GM21367 (cell line): Measurements from ENCODE around the gene DNAH5.
"Not testable (repeated sequence)": the region's sequence is repeated elsewhere in the genome, so short reads cannot be mapped to it uniquely, and the experiment has no call there.

Experiments used
- ATAC-seq: cut with Tn5 transposase; IDR thresholded peaks from one replicate; pipeline ENCODE4 v1.9.1; 2021; ENCODE audit not compliant: unreplicated experiment

DNAH5 gene

DNA sequence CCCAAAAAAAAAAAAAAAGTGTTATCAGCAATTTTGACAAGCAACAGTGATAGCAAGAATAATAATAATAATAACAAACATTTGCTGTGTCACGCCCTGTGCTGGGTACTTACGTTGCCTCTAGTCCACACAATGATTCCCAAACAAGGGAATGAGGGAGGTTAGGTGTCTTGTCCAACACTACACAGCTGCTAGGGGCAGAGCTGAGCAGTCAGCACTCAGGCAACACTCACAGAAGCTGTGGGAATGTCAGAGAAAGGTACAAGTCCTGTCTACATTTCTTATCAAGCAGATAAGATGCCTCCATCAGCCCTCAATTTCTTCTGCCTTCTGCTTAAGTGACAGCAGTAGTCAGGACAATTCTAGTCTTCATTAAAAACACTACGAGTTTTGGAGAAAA, 111.0 kb downstream of the DNAH5 start:
- no peak for ATAC-seq

DNA sequence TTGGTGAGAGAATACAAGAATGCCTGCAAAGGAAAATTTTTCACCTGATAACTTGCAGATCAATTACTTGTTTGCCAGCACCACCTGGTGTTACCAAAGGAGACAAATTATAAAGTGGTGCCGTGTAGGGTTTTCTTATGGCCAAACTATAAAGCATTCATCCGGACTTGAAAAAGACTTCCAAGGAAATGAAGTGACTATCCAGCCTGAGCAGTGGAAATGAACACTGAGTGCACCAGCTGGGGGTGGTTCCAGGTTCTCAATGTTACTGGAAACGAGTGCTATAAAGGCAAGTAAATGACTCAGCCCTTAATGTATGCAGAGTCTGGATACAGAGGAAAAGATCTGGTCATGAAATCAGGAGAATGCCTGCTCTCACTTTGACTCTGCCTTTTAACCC, 113.1 kb downstream of the DNAH5 start:
- ATAC-seq, result no peak

DNA sequence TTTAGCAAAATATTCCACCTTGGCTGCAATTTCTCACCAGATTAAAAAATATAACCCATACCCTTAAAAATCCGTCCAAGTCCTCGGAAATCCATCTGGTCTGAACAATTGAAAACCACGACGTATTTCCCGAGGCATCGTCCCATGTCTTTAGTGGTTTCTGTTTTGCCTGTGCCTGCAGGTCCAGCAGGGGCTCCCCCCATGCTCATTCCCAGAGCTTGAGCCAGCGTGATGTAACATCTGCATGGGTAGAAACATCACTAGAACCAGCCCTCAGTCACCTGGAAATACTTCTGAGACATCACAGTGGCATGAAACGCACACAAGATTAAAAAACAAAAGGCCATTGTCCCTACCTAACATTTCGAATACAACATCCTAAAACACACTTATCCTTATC, 114.0 kb downstream of the DNAH5 start:
- ATAC-seq, result no peak

DNA sequence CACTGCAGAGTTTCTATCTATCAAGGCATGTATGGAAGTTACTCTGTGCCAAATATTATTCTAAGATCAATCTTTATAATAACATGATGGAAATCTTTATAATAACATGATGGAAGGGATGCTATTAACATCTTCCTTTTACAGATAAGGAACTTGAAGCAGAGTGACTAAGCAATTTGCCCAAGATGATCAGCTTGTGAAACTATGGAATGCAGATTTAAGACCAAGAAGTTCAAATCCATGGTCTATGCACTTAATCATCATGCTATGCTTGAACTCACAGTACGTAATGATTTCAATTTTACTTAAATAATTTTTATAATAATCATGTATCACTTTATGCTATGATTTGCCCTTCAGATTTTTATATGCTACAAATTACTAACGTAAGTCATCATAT, 123.1 kb downstream of the DNAH5 start:
- ATAC-seq, result no peak

DNA sequence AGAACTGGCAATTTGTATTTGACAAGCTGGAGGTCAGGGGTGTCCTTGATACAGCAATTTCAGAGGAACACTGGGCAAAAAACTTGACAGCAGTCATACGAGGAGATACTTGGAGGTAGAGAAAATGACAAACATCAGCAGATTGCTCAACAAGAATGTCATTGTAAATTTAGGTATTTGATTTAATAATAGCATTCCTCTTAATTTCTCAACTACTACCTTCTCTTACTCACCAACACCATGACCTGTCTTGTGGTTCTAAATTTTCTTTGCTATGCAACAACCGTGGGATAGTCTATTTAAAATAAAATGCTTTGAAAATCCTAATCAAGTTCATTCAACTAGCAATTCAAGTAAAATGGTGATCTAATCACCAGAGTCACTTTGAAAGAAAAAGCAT, 128.4 kb downstream of the DNAH5 start:
- no peak for ATAC-seq

DNA sequence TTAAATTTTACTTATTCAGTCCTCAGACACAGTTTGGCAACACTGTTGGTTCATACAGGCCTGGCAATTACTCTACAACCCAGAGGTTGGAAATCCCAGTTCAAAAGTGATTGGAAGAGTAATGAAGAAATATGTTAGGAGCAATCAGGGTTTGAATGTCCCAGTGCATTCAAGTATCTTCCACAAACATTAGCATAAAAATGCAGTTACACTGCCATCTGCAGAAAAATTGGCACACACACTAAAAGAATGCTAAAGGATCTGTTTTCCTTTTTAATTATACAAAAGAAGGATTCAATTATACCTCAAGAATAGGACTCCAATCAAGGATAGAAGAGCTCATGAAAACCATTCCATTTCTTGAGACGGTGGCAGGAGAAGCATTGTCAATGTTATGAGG, 130.2 kb downstream of the DNAH5 start:
- no peak for ATAC-seq

DNA sequence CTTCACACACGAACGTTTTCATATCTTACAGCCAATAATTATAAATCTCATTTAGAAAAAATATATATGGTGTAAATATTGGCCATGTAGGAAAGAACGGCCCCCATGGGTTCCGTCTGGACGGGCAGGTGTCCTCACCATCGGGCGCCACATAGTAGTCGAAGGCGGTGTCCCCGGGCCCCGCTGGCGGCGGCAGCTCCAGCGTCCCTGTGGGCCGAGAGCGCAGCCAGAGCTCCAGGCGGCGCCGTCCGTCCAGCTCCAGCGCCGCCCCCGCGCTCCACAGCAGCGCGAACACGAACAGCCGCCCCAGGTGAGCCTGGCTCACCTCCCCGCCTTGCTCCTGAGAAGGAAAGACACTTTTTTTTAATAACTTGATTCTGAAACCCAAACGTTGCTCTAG, 134.6 kb downstream of the DNAH5 start:
- ATAC-seq, result no peak

DNA sequence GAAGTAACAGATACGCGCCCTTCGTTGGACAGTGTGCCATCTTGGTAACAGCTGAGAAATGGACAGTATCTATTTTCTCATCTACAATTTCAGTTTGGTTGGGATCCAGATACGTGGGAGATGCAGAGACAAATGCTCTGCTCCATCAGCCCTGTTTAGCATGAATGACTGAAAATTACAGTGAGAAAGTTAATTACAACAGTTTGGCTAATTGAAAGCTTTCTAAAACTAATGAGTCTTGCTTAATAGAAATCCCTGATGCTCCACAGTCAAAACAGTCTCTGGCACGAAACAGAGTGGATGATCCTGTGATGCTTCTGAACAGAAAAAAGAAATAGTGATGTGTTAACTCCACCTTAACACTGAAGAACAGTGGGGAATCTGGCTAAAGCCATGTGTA, 140.2 kb downstream of the DNAH5 start:
- ATAC-seq, result no peak

DNA sequence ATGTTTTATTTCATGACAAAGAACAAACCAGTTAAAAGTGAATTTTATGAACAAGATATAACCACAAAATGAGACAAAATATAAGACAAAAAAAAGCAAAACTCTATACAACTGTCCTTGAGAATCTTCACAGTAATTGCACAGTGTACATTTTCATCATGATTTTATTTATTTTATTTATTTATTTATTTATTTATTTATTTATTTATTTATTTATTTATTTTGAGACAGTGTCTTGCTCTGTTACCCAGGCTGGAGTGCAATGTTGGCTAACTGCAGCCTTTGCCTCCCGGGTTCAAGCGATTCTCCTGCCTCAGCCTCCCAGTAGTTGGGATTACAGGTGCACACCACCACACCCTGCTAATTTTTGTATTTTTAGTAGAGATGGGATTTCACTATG, 145.9 kb downstream of the DNAH5 start:
- ATAC-seq, result not testable (repeated sequence)

DNA sequence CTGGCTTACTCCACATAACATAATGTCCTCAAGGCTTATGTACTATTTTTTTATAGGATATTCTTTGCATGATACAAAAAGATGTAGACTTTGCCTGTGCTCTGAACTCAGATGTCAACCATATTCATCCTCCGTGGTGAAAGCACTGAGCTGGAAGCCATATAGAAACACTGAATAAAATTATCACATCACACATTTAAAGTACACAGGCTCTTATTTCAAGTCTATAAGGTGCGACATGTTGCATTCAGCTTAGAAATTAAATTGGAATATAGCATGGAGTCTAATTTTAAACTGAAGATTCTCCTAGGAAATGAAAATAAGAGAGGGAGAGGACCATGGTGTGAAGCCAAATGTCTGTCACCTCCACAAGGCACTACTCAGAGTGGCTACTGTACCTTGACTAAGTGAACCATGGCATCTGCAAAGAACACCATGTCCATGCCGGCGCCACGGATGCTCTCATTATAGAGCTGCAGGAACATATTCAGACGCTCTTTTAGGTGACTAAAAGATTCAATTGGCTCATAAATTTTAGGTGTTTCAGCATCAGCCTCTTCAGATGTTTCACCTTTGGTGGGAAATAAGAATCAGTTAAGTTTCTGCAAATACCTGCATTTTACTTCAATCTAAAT, 158.6 kb downstream of the DNAH5 start:
- no peak for ATAC-seq

DNA sequence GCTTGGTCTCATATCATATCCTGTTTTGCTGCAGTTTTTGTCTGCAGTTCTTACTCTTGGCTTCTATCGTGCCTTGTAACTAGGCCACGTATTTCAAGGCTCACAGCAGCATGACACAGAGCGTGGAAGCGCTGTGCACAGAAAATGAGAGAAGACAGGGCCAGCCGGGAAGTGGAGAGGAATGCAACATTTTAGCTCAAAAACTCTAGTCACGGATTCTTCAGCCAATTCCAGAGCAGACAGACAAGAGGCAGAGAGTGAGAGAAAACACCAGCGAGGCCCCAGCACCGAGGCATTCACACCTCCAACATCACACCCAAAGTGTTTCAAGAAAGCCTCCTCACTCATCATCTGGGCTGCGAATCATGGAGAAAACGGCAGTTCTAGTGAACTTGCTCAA, 160.8 kb downstream of the DNAH5 start:
- no peak for ATAC-seq

DNA sequence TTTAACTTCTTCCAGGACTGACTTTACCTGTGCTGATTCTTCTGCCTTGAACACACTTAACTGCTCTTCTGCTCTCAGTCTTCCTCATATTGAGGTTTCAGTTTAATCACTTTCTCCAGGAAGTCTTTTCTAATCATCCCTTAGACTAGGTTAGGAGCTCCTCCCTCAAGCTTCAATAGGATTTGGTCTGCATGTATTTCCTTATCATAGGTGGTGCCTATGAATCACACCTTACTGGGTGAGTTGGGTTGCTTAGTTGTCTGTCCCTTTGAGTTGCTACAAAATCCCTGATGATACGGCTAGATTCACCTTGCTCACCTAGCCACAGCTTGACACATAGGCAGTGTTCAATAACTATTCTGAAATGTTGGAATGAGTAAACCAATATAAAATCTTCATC, 164.4 kb downstream of the DNAH5 start:
- ATAC-seq, result no peak

DNA sequence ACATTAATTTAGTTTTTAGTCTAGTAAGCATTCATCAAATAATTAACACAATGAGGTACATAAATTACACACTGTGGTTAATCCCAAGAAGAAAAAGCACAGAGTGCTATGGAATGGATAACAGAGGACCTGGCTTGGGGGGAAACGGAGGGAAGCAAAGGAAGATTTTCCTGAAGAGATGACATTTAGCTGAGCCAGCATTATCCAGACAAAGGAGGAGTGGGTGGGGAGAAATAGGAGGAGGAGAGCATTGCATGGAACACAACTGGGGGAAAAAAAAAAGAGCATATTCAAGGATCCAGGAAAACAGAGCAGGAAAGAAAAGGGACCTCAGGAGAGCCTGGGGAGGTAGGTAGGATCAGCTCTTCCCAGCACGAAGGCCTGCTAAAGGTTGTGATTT, 170.8 kb downstream of the DNAH5 start:
- ATAC-seq, result no peak

DNA sequence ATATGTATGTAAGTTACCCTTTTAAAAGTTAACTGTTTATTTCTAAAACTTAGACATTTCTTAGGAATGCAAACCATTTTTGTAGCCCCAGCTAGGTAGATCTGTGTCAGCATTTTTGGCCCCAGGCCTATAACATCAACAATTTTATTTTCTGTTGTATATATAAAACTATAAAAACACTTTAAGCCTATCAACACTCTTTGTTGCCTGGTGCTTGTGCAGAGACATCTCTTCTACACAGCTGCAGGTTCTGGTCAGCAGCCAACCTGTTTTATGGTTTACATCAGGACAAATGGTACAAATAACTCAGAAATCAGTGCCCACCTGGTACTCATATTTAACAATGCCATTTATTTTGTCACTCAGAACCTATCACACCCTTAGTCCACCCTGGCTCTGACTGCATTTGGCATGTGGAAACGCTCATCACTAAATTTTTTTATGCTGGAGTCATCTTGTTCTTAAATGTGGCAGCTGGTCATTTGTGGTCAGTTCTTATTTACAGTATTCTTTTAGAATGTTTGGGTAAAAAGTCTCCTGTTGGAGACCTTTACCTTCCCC, 173.4 kb downstream of the DNAH5 start:
- no peak for ATAC-seq

DNA sequence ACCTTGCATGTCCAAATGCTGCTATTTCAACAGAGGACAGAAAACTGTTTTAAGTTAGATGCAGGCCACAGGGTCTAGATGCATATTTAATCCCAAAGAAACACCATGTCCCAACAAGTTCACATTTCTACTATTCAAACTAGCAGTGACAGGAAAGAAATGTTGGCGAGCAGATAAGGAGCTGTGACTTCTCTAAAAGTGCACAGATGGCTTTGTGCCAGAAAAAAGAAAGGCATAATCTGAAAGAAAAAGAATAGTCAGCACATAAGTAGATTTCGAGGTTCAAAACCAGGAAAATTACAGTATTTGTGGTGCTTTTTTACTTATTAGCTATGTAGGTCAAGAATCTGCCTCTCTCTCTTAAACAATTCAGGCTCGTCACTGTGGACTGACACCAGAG, 178.3 kb downstream of the DNAH5 start:
- ATAC-seq, result no peak

DNA sequence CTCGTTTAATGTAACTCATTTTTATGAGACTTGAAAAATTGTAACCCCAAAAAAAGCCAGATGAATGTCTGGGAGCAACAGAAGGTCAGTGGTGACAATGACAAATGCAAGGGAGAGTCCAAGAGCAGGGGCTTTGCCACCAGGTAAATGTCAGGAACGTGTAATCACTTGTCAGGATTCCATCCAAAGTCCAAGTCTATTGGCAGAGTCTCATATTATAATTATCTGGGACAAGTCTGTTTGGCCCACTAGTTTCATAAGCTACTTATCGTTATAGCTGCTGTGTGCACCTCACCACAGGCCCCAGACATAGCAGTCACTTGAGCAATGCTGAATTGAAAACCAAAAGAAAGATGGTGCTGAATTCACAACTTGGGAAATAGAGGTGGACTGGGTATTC, 180.8 kb downstream of the DNAH5 start:
- ATAC-seq, result no peak

DNA sequence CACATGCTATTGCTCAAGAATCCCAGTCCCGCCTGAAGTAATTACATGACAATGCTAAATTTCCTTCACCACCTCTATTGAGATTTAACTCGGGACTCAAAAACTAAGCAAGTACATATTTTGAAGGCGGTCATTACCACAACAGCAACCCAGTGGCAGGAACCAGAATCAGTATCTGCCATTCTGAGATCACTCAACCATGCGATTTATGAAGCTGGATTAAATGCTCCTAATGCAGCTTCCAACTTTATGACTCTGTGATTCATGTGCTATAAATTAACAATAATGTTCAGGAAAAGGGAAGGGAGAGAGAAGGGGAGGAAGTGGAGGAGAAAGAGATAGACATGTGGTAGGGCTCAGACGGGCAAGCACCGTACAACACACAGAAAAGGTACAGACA, 194.7 kb downstream of the DNAH5 start:
- no peak for ATAC-seq

DNA sequence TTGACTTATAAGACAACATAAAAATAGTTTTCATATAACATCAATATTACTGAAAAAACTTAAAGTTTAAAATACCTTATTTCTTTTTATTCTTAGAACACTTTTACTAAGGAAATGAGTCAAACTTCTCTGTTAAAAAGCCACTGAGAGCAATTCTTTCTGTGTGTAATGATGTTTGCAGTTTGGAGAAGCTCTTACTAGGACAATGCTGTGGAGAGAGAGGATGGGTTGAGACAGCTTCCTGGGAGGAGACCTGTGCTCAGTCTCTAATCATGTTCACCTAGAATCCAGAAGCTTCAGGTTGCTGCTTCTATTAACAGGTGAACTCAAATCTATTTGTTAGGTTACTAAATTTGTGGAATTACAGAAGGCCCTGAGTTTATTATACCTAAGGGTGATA, 198.5 kb downstream of the DNAH5 start:
- no peak for ATAC-seq

DNA sequence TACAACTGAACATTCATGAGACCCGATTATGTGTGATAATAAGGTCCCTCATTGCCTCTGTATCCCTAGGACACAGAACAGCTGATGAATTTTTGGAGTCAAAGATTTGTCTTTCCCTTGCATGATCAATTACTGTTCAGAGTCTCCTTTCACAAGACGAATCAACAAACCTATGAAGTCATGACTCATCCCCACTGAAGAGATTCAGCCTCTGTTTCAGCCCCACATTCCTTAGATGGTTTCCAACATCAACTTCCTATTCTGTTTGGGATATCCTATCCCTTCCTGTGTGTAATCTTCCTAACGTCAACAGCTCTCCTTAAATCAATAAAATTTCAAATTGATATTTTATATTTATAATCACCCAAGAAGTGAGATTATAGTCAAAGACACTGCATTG, 199.0 kb downstream of the DNAH5 start:
- no peak for ATAC-seq

DNA sequence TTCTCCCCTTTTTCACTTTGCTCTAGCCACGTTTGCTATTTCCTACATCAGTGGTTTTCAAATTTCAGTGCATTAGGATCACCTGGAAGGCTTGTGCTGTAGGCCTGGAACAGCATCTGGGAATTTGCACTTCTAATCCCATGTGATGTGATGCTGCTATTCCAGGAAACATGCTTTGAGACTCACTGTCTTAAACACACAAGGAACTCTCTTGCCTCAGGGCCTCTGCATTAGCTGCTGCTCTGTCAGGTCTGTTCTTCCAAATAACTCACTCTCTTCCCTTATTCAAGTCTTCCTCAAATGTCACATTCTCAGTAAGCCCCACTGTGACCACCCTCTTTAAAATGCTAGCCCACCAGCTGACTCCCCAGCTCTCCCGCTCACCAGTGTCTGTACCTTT, 204.0 kb downstream of the DNAH5 start:
- ATAC-seq, result no peak

DNA sequence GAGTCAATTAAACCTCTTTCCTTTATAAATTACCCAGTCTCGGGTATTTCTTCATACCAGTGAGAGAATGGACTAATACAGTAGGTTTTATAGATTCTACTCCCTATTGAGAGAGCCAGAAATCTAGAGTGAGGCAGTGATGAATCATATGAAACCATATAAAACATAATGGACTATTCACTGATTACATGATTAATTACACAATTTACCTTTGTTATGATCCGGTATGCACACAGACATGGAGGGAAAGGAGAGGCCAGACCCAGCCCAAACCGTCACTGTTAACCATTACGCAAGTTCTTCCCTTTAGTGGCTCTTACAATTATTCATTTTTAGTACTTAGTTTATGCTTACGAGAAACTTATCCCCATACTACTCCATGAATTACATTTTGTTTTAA, 205.0 kb downstream of the DNAH5 start:
- ATAC-seq, result no peak

DNA sequence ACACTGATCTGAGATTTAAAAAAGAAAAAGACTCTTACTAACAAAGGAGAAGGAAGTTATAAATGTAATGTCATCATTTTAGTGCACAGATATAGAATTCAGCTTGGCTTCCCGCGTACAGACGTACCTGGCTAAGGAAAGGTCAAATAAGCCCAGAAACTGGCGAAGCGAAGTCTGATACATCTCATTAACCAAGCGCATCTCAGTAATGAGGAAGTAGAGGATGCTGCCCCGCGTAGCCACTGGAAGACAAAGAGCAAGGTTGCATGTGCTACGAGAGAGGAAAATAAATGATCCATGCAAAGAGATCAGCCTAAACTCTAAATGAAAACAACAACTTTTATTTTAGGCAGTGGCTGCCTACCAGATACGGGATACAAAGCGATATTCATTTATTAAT, 208.8 kb downstream of the DNAH5 start:
- ATAC-seq, result no peak

DNA sequence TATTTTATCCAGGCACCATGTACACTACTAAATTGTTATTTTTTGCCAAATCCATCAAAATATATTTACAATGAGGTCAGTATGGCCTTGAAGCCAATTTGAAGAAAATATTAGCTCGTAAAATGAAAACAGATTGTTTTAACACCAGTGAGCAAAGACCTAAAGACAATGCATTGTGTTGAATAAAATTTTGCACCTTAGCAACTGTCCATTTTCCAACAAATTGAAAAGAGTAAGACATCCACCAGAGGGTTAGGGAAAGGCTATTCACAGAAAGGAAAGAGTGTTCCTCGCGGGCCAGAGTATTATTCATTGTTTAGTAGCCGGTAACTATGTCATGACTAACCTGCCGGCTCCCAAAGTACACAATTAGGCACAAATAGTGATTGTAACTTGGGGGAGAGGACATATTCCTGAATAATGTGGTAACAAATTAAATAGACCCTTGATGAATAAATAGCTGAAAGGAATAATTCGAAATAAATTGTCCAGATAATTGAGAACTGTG, 213.3 kb downstream of the DNAH5 start:
- no peak for ATAC-seq
